ENCODE measurements around the gene AAGAB. TPM values are rescaled to one million over a fixed set of nuclear protein-coding genes. Genes with fewer than 3 reads are reported as not detected.
"Not testable (repeated sequence)": the region's sequence is repeated elsewhere in the genome, so short reads cannot be mapped to it uniquely, and the experiment has no call there.

The AAGAB gene
- total RNA-seq, 2 donors from 2014 or later: 51.7 to 65.0 TPM

DNA sequence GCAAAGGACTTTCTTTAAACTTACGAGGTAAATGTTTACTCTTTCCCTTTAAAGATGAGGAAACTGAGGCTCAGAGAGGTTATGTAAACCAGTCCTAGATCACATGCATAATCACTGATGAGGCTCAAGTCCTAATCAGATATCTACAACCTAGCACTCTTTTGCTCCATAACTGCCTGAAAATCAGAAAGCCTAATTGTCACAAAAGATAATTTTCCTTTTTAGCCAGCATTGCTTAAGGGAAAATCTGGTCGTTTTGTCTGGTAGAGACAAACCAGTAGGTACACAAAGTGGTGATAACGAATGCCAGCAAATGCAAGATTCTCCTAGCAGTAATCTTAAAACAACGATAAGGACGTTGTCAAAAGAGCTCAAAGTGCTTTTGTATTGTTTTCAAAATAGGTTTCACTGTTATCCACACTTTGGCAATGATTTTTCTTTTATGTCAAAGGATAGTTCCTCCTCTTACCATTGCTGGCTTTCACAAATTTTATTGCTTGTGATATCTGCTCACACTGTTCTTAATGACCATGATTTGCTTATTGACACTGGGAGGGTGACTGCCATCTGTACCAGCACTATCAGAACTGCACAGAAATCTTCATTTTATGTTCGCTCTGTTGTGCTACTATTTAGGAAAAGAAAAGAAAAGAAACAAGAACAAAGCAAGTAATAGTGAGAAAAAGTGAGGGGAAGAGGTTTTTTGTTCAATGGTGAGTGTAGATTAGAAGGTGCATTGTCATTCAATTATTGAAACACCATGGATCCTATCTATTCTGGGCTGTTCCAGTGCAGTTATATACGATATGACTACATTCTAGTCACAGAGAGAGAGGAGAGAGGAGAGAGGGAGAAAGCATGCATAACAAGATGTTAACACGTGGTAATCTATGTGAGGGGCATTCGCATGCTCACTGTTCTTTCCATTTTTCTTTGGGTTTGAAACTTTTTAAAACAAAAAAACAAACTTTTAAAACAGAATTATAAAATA lies 13.8 kb upstream of the AAGAB start:
- Mint-ChIP-seq H3K4me3 (no peak overlapping the region), H3K27ac (no peak overlapping the region), H3K9me3 (no peaks in the 10 kb centered on the region), H3K36me3 (ENCODE audit: insufficient read depth in 2 of 2) (no peaks in the 10 kb centered on the region), H3K27me3 (ENCODE audit: low read depth) (peaks cover 5% of the 10 kb centered on the region), H3K4me1 (ENCODE audit: low read depth) (peaks cover 10% of the 10 kb centered on the region)
- no peak for DNase-seq
- ATAC-seq (replicated peaks in 1 of 2): no peak

DNA sequence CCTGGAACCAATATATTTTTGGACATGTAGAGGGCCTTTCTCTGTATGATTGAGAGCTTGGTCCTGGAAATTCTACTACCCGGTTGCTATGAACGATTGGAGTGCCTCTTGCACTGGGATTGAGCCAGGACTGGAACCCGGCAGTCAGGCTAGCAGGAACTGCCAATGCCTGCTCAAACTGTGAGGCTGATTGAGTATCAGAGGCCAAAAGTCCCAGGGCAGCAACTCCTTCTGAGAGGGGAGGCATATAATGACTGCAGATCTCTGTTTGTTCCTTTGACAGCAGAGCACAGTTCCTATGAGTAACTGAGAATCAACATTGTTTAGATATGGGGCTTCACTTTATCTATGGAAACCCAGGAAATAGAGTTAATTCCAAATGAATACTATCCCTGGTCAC lies 13.0 kb upstream of the AAGAB start:
- peaks cover 10% of the 10 kb centered on the region for H3K4me1 Mint-ChIP-seq (ENCODE audit: low read depth)
- H3K27me3 Mint-ChIP-seq (ENCODE audit: low read depth): peaks cover 5% of the 10 kb centered on the region
- no peak overlapping the region for H3K4me3 Mint-ChIP-seq
- H3K9me3 Mint-ChIP-seq: no peaks in the 10 kb centered on the region
- DNase-seq: no peak
- H3K27ac Mint-ChIP-seq: no peak overlapping the region
- H3K36me3 Mint-ChIP-seq (ENCODE audit: insufficient read depth in 2 of 2): no peaks in the 10 kb centered on the region
- no peak for ATAC-seq (replicated peaks in 1 of 2)

DNA sequence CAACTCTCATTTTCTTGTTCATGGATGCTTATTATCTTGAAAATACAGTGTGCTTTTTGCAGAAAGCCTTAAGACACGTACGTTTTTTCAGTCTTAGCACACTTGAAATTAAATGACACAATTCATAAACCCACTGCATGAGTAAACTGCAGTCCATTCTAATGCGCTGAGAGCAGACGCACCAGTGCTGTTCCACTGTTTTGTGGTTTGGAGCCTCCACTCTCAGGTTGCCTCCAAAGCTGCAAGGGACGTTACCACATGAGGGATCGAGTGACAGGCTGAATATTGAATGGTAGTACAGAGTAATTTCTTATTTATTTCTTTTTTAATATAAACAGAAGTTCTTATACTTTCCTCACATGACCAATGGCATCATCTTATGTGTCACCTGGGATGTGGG lies 12.4 kb upstream of the AAGAB start:
- Mint-ChIP-seq H3K27ac (no peak overlapping the region), H3K4me3 (no peak overlapping the region), H3K9me3 (no peaks in the 10 kb centered on the region), H3K27me3 (ENCODE audit: low read depth) (peaks cover 5% of the 10 kb centered on the region), H3K4me1 (ENCODE audit: low read depth) (peaks cover 10% of the 10 kb centered on the region), H3K36me3 (ENCODE audit: insufficient read depth in 2 of 2) (no peaks in the 10 kb centered on the region)
- ATAC-seq (replicated peaks in 1 of 2) (peak in 1 of 2 donors; percentile 19), DNase-seq (no peak)

DNA sequence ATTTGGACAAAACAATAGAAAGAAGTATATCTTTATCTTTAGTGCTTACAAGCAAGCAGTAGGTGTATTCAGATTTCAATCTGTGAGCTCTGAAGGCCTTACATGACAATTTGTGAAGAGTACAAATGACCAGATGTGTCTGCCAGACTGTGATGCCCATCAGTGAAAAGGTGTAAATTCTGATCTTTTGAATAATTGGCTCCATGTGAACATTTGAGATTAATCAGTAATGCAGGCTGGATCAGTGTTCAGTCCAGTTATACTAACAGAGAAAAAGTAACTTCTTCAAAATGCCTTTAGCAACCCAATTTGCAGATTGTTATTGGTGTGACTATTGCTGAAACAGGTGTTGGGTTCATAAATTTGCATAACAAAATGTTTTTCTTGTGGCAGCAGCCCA lies 5.3 kb upstream of the AAGAB start:
- H3K9me3 Mint-ChIP-seq: no peaks in the 10 kb centered on the region
- H3K4me3 Mint-ChIP-seq: no peak overlapping the region
- no peak for ATAC-seq (replicated peaks in 1 of 2)
- H3K36me3 Mint-ChIP-seq (ENCODE audit: insufficient read depth in 2 of 2): peaks cover 0 to 1% of the 10 kb centered on the region in 2 donors
- no peak for DNase-seq
- peaks cover 17% of the 10 kb centered on the region for H3K27me3 Mint-ChIP-seq (ENCODE audit: low read depth)
- H3K27ac Mint-ChIP-seq: no peak overlapping the region
- peaks cover 12% of the 10 kb centered on the region for H3K4me1 Mint-ChIP-seq (ENCODE audit: low read depth)

DNA sequence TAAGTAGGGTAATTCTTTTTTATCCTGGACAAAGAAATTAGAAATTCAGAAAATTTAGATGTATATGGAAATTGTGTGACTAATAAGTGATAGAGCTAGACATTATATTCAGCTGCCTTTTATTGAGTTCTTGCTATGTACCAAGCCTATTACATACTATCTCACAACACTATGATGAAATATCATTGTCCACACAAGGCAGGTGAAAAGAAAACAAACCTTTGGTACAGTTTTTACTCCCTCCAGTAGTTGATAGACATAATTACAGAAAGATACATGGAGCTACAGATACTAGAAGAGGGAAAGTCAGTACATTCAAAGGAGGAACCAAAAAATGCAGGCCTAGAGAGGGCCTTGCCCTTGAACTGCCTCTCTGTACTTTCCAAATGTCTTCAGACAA lies 4.9 kb upstream of the AAGAB start:
- Mint-ChIP-seq H3K27me3 (ENCODE audit: low read depth) (peaks cover 17% of the 10 kb centered on the region), H3K4me3 (no peak overlapping the region), H3K9me3 (no peaks in the 10 kb centered on the region), H3K36me3 (ENCODE audit: insufficient read depth in 2 of 2) (peaks cover 0 to 3% of the 10 kb centered on the region in 2 donors), H3K4me1 (ENCODE audit: low read depth) (peaks cover 14% of the 10 kb centered on the region), H3K27ac (no peak overlapping the region)
- DNase-seq (no peak), ATAC-seq (replicated peaks in 1 of 2) (no peak)

DNA sequence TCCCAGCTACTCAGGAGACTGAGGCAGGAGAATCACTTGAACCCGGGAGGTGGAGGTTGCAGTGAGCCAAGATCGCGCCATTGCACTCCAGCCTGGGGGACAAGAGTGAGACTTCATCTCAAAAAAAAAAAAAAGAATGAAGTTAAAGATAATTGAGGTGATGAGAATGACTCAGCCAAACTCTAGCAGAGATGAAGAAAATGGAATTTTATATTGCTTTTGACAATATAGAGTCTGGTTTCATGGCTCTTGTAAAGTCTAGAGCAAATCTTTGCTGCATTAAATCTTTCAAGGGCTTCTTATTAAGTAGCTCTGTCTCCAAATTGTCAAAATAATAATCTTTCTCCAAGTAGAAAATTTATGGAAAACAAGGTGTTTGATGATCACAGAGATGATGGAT lies 4.0 kb upstream of the AAGAB start:
- H3K9me3 Mint-ChIP-seq; H3K4me3 Mint-ChIP-seq; H3K27ac Mint-ChIP-seq; ATAC-seq (replicated peaks in 1 of 2); H3K36me3 Mint-ChIP-seq (ENCODE audit: insufficient read depth in 2 of 2); DNase-seq: not testable (repeated sequence)
- Mint-ChIP-seq H3K4me1 (ENCODE audit: low read depth) (peaks cover 16% of the 10 kb centered on the region), H3K27me3 (ENCODE audit: low read depth) (peaks cover 17% of the 10 kb centered on the region)

DNA sequence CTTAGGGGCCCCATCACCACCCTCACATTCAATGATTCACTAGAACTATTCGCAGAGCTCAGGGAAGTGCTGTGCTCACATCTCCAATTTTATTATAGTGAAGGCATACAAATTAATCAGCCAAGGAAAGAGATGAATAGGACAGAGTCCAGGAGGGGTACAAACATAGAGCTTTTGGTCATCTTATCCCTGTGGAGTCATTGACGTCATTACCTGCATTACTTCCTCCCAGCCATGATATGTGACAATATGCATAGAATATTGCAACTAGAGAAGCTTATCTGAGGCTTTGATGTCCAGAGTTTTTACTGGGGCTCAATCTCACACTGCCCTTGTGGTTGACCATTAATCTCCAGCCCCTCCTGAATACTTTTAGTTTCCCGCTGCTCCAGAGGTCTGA lies 1.6 kb upstream of the AAGAB start:
- DNase-seq (no peak), ATAC-seq (replicated peaks in 1 of 2) (no peak)
- H3K36me3 Mint-ChIP-seq (ENCODE audit: insufficient read depth in 2 of 2): peaks cover 3 to 6% of the 10 kb centered on the region in 2 donors
- peaks cover 17% of the 10 kb centered on the region for H3K27me3 Mint-ChIP-seq (ENCODE audit: low read depth)
- no peaks in the 10 kb centered on the region for H3K9me3 Mint-ChIP-seq
- H3K4me1 Mint-ChIP-seq (ENCODE audit: low read depth): peaks cover 38% of the 10 kb centered on the region
- no peak overlapping the region for H3K27ac Mint-ChIP-seq
- peak overlapping the region; percentile 77 to 97 for H3K4me3 Mint-ChIP-seq

DNA sequence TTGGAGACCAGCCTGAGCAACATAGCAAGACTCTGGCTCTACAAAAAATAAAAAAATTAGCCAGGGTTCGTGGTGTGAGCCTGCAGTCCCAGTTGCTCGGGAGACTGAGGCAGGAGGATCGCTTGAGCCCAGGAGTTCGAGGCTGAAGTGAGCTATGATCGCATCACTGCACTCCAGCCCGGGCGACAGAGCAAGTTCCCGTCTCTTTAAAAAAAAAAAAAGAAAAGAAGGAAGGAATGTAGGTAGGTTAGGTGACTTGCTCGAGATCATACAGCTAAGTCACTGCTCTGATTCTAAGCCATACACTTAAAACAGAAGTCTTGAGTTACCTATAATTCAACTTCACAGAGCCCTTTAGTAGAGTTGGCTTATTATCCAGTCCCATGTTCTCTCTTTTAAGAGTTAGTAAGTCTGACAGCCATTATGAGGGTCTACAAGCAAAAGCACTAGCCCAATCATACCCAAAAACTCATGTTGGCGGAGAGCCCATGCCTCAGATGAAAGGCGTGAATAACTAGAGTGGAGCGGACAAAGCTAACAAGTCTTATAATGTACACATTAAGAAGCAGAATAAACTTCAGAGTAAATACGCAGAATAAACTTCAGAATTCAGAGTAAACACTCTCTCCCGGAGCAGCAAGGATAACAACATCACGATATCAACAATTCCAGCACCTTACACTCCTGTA lies 768 bp downstream of the AAGAB start:
- H3K4me3 Mint-ChIP-seq: peak overlapping the region; percentile 97
- H3K4me1 Mint-ChIP-seq (ENCODE audit: low read depth): peaks cover 53% of the 10 kb centered on the region
- no peaks in the 10 kb centered on the region for H3K9me3 Mint-ChIP-seq
- H3K27ac Mint-ChIP-seq: peak overlapping the region; percentile 97
- DNase-seq (no peak), ATAC-seq (replicated peaks in 1 of 2) (no peak)
- H3K27me3 Mint-ChIP-seq (ENCODE audit: low read depth): peaks cover 17% of the 10 kb centered on the region
- peaks cover 5 to 8% of the 10 kb centered on the region in 2 donors for H3K36me3 Mint-ChIP-seq (ENCODE audit: insufficient read depth in 2 of 2)

DNA sequence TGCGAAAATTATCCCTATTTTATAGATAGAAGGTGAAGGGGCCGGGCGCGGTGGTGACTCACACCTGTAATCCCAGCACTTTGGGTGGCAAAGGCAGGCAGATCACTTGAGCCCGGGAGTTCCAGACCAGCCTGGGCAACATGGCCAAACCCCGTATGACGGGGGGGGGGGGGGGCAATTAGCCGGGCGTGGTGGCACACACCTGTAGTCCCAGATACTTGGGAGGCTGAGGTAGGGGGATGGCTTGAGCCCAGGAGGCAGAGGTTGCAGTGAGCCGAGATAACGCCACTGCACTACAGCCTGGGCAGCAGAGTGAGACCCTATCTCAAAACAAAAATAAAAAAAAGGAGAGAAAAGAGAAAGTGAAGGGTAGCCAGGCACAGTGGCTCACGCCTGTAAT lies 1.4 kb downstream of the AAGAB start:
- H3K4me3 Mint-ChIP-seq: peak overlapping the region; percentile 97
- H3K27me3 Mint-ChIP-seq (ENCODE audit: low read depth): peaks cover 17% of the 10 kb centered on the region
- no peak for ATAC-seq (replicated peaks in 1 of 2)
- H3K9me3 Mint-ChIP-seq: no peaks in the 10 kb centered on the region
- H3K4me1 Mint-ChIP-seq (ENCODE audit: low read depth): peaks cover 56% of the 10 kb centered on the region
- peaks cover 5 to 8% of the 10 kb centered on the region in 2 donors for H3K36me3 Mint-ChIP-seq (ENCODE audit: insufficient read depth in 2 of 2)
- H3K27ac Mint-ChIP-seq: no peak overlapping the region
- no peak for DNase-seq

DNA sequence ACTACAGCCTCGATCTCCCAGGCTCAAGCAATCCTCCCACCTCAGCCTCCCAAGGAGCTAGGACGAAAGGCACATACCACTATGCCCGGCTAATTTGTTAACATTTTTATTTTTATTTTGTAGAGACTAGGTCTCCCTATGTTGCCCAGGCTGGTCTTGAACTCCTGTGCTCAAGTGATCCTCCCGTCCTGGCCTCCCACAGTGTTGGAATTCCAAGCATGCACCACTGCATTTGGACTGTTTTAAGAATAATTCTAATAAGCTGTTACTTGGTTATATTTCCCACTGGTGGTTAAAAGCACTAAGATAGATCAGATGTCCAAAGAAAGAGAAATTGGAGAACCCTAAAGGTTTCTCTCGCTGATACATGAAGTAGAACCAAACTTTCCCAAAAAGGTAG lies 3.1 kb downstream of the AAGAB start:
- Mint-ChIP-seq H3K36me3 (ENCODE audit: insufficient read depth in 2 of 2) (peaks cover 10 to 15% of the 10 kb centered on the region in 2 donors), H3K27me3 (ENCODE audit: low read depth) (peaks cover 14% of the 10 kb centered on the region), H3K4me1 (ENCODE audit: low read depth) (peaks cover 65% of the 10 kb centered on the region), H3K9me3 (peaks cover 0 to 3% of the 10 kb centered on the region in 2 donors), H3K27ac (no peak overlapping the region), H3K4me3 (no peak overlapping the region)
- ATAC-seq (replicated peaks in 1 of 2) (no peak), DNase-seq (no peak)

DNA sequence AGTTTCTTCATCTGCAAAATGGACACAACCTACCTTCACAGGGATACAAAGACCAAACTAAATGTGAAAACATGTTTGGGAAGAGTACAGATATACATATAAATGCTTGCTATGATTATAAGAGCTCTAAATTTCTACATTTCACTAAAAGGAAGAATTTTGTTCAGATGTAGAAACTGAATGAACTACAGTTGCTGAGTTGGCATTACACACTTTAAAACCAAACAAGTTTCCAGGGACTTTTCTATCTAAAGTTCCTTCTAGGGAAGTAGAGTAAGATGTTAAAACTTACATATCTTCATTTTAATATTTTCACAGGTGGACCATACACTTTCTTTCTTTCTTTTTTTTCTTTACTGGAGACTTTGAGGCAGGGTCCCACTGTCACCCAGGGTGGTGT lies 4.6 kb downstream of the AAGAB start:
- peaks cover under 1% of the 10 kb centered on the region for H3K27me3 Mint-ChIP-seq (ENCODE audit: low read depth)
- DNase-seq: no peak
- H3K9me3 Mint-ChIP-seq: peaks cover 0 to 3% of the 10 kb centered on the region in 2 donors
- no peak overlapping the region for H3K4me3 Mint-ChIP-seq
- ATAC-seq (replicated peaks in 1 of 2): no peak
- no peak overlapping the region for H3K27ac Mint-ChIP-seq
- peaks cover 54% of the 10 kb centered on the region for H3K4me1 Mint-ChIP-seq (ENCODE audit: low read depth)
- peaks cover 10 to 27% of the 10 kb centered on the region in 2 donors for H3K36me3 Mint-ChIP-seq (ENCODE audit: insufficient read depth in 2 of 2)

DNA sequence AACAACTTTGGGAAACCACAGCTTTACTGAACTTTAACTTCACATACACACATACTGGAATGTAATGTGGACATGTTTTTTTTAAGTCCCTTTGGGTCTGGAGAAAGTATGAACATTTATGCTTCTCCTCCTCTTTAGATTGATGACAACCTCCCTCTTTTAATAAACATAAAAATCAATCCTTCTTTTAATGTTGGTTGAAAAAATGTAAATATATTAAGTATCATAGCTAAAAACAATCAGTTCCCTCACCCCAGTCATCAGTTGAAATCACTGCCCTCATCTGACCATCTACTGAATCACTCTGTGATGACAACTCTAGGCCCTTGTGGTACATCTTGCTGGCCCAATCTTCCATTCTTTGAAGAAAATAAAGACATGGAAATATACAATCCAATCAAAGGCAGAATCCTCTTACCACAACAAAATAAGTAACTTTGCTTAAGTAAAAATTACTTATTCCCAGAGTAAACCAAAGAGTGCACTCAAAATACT lies 6.4 kb downstream of the AAGAB start:
- Mint-ChIP-seq H3K27me3 (ENCODE audit: low read depth) (no peaks in the 10 kb centered on the region), H3K27ac (peak overlapping the region; percentile 62), H3K9me3 (peaks cover 0 to 3% of the 10 kb centered on the region in 2 donors), H3K36me3 (ENCODE audit: insufficient read depth in 2 of 2) (peaks cover 5 to 28% of the 10 kb centered on the region in 2 donors), H3K4me1 (ENCODE audit: low read depth) (peaks cover 55% of the 10 kb centered on the region), H3K4me3 (peak overlapping the region in 1 of 2 donors; percentile 40)
- DNase-seq: no peak
- peak in 1 of 2 donors; percentile 44 for ATAC-seq (replicated peaks in 1 of 2)

DNA sequence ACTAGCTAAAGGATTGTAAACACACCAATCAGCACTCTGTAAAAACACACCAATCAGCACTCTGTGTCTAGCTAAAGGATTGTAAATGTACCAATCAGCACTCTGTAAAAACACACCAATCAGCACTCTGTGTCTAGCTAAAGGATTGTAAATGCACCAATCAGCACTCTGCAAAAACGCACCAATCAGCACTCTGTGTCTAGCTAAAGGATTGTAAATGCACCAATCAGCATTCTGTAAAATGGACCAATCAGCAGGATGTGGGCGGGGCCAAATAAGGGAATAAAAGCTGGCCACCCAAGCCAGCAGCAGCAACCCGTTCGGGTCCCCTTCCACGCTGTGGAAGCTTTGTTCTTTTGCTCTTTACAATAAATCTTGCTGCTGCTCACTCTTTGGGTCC lies 7.9 kb downstream of the AAGAB start:
- Mint-ChIP-seq H3K4me1 (ENCODE audit: low read depth) (peaks cover 51% of the 10 kb centered on the region), H3K36me3 (ENCODE audit: insufficient read depth in 2 of 2) (peaks cover 4 to 28% of the 10 kb centered on the region in 2 donors)
- not testable (repeated sequence) for H3K27ac Mint-ChIP-seq

More for the DNA sequence above, 7.9 kb downstream of the AAGAB start:
- not testable (repeated sequence) for ATAC-seq (replicated peaks in 1 of 2); H3K27me3 Mint-ChIP-seq (ENCODE audit: low read depth); DNase-seq; H3K4me3 Mint-ChIP-seq; H3K9me3 Mint-ChIP-seq

Measured in activated T-cell treated with anti-CD3 and anti-CD28 coated beads, Interleukin-2, amount 50 U/mL, for 72 hours (primary cell).